Cortex of kidney (tissue), 1 donor: ENCODE results near the gene AMOTL1.

Experiments used
- DNase-seq: peaks from one replicate; lab custom pipeline; 2025; lab: John Stamatoyannopoulos, UW

AMOTL1 gene

GRCh38 chr11:94768602-94769541 lies 716 bp downstream of the AMOTL1 start:
- DNase-seq = no peak

- no peak for DNase-seq
These were observed 1.7 kb downstream of the AMOTL1 start for GRCh38 chr11:94769880-94770279.

DNA sequence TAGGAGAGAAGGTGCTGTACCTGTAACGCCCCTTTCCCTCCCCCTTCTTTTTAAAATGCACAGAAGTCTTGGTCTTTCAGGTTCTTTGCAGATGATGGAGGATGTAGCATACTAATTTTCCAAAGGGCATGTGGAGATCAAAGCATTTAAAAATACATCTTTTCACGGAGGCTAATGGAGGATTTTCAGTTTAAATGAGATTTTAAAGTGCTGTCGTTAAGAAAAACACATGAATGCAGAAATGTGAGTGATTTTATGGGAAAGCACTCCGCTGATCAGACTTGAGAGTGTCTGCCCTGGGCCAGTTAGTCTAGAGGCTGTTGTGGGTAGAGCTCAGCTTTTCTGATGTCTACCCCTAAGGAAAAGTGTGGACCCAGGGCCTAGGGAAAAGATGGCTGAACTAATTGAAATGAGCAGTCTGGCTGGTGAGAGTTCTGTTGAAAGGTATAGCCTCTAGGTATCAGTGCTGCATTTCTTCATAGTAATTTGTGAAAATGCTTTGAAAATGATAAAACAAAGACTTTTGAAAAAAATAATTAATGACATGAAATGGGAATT lies 2.5 kb downstream of the AMOTL1 start:
- no peak for DNase-seq

DNA sequence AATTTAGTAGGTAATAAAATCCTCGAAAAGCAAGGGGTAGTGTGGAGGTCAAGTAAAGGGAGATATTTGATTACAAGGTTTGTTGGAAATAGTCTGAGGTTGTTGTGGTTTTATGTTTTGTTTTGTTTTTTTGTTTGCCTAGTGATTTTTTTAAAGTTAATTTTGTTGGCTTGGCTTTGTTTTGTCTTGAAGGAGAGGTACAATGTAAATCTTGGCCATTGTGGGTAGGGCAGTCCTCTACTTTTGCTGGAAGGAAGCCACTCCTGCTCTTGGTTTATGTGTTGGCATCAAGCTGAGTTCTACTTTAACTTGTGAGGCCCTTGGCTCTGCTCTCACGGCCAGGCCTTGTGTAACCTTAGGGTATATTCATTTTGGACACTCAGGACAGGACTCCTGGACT lies 3.2 kb downstream of the AMOTL1 start:
- no peak for DNase-seq

DNA sequence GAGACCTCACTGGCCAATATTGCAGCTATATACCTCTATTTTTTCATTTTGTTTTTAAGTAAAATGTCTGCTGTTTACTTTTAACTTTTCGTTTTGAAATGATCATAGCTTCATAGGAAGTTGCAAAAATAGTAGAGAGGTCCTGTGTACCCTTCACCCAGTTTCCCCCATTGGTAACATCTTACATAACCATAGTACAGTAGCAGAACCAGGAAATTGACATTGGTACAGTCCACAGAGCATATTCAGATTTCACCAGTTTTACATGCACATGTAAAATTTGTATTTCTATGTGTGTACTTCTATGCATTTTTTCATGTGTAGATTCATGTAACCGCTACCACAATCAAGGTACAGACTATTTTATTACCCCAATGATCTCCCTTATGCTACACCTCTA lies 3.8 kb downstream of the AMOTL1 start:
- no peak for DNase-seq

GRCh38 chr11:94773842-94774241 lies 5.7 kb downstream of the AMOTL1 start:
- DNase-seq = no peak

GRCh38 chr11:94774345-94774744 lies 6.2 kb downstream of the AMOTL1 start:
- DNase-seq = no peak

DNA sequence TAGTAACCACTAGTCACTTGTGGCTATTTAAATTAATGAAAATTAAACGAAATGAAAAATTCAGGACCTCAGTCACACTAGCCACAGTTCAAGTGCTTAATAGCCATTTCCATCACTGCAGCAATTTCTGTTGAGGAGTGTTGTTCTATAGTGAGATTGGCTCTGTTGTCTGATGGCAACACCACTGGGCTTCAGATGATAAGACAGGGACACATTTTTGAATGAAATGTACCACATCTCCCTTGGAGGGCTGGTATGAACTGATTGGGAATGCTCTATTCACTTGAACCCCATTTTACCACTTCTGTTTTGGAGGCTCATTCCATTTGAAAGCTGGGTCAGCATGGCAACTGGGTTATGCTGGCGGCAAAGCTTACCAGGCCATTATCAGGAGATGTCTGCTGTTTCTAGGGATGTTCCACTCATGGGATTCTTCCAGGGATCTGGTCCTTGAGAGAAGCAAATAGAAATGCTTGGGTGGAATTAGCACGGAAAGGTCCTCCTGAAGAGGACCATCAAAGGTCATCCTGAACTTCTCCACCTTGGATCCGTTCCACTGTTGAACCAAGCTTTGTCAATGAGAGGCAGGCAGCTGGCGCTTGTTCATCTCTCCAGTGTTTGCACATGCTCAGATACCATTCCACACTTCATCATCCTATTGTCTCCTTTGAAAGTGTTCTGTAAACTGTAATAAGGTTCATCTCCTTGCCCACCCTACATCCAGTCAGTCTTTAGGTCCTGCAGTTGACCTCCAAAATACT lies 7.6 kb downstream of the AMOTL1 start:
- no peak for DNase-seq

- no peak for DNase-seq
These were observed 8.5 kb downstream of the AMOTL1 start for GRCh38 chr11:94776351-94777321.

GRCh38 chr11:94780432-94780831 lies 12.3 kb downstream of the AMOTL1 start:
- DNase-seq = no peak

DNA sequence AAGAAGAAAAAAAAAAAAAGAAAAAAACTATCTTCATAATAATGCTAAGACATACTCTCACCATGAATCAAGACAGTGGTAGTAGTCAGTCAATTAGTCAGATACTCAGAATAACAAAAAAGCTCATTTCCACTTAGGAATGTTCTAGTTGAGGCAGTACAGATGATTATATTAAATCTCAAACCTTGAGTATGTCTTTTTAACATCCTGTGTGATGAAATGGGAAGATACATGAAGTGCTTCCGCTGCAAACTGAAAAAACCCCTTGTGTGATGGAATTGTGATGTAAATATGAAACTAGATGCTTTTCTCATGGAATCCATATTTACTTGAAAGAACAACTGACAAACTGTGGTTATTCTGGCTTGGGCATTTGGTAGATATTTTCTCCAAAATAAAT lies 13.7 kb downstream of the AMOTL1 start:
- no peak for DNase-seq

GRCh38 chr11:94782446-94782845 lies 14.3 kb downstream of the AMOTL1 start:
- DNase-seq = no peak

DNA sequence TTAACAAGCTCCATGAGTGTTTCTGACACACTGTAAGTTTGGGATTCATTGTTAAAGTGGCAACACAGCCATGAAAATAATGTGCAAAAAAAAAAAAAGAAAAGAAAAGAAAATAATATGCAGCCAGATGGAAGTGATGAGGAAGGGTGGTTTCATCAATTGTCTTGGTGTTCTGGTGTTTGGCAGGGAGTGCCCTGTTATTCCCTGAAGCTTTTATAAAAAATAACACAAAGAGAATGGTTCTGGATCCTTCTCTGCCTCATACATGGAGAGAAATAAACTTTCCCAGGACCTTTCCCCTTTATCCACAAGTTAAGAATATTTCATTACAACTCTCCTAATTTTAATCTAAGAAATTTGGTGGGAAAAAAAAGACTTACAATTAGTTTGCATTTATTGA lies 16.7 kb downstream of the AMOTL1 start:
- DNase-seq = no peak

DNA sequence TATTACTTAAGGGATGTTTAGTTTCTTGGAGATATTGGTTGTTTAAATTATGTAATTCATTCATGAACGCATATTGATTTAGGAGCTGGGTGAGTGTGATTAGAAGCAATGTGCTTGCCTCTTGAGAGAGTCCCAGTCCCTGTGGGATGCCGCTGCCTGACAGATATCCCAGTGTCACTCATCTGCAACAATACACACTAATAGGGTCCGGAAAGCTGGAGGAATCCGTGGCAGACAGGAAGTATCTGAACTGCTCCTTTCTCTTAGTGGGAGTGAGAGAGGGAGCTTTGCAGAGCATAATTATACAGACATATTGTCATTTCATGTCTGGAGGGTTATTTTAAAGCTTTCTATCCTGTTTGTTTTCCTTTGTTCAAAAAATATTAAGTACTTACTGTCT lies 17.4 kb downstream of the AMOTL1 start:
- DNase-seq = no peak

DNA sequence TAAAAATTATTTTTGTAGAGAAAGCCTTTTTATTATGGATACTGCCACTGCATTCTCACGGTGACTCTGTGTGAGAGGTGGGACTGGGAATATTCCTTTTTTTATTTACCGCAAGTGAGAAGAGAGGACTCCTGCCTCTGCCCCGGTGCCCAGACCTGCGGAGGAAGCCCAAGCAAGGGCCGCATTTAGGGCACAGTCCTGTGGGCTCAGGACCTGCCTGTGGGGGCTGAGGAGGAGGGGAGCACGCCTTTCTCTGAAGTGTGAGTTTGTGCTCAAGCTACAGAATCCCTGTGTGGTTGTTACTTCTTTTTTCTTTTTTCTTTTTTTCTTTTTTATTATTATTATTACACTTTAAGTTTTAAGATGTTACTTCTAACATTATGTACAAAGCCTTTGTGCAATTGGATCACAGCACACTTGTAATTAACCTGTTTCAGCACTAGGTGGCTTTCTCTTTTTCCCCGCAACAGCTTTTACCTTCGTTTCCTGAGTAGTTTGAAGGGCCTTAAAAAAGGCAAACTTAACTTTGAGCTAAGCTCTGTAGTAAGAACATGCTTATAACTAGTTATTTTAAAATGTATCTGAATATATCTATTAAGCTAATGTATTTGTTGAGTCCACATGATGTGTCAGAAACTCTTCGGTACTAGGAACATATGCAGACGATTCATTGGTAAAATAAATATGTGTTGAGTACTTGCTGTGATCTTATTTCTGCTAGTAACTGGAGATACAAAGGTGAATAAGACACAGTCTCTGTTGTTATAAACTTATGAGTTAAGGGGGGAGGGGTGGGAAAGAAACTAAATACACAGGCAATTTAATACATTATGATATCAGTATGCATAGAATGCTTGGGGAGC lies 18.3 kb downstream of the AMOTL1 start:
- DNase-seq = no peak

- DNase-seq = no peak
These were observed 19.6 kb downstream of the AMOTL1 start for GRCh38 chr11:94787801-94788200.

DNA sequence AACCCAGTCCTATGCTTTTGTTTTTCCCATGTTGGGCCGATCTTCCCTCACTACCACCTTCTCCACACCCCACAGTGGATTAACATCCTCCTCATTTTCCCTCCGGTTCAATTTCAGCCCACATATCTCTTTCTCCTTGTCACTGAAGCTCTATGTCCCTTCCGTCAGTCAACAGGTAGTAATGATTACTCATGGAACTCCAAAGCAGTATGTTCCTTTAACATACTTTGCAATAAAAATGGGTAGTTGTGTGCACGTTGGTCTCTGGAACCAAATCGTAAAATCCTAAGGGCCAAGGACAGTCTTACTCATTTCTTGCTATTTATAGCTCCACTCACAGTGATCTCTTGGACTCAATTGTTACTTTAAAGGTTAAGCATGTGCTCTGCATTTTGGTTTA lies 20.2 kb downstream of the AMOTL1 start:
- DNase-seq = no peak

DNA sequence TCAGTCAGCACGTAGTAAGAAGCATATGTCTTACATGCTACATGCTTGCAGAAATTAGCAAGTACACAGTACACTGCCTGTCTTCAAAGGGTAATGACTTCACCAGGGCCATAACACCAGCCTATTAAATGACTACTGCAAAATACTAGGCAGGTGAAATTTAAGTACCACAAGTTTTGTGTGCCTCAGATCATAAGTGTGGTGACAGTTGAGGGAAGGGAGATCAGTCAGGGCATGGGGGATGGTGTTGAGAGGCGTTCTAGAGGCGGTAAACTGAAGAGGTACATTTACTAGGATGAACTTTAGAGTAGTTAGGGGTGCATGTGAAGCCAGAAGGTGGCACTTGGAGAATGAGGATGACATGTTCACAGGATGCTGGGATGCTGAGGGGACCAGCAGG lies 22.0 kb downstream of the AMOTL1 start:
- DNase-seq = no peak

GRCh38 chr11:94790661-94791180 lies 22.6 kb downstream of the AMOTL1 start:
- DNase-seq = no peak

- DNase-seq = no peak
These were observed 23.2 kb downstream of the AMOTL1 start for GRCh38 chr11:94791216-94791889.
